H9 (cell line): ENCODE measurements around the gene CALM1. TPM values are rescaled to one million over a fixed set of nuclear protein-coding genes. Genes with fewer than 3 reads are reported as not detected.

Experiments used
- DNase-seq: peaks from one replicate; pipeline ENCODE4 v3.0.0-alpha.2; 2017
- H2AFZ ChIP-seq: one replicate; pipeline ENCODE4 v1.6.1; 2013; ENCODE audit warnings: mild to moderate bottlenecking, low read length, control low read depth, moderate library complexity
- H2AK5ac ChIP-seq: 2 replicates; pipeline ENCODE4 v1.6.1; 2013; ENCODE audit warnings: low read length, control low read depth, mixed read lengths; ENCODE audit not compliant: insufficient read length
- H2BK120ac ChIP-seq: one replicate; pipeline ENCODE4 v1.6.1; 2013; ENCODE audit warnings: low read depth, mild to moderate bottlenecking, low read length, control low read depth, inconsistent platforms; ENCODE audit not compliant: poor library complexity, severe bottlenecking
- H2BK12ac ChIP-seq: 2 replicates; pipeline ENCODE4 v1.6.1; 2013; ENCODE audit warnings: low read length, control low read depth, mixed read lengths, low read depth; ENCODE audit not compliant: insufficient read length
- H2BK15ac ChIP-seq: 2 replicates; pipeline ENCODE4 v1.6.1; 2013; ENCODE audit warnings: low read depth, low read length, control low read depth
- H2BK20ac ChIP-seq: one replicate; pipeline ENCODE4 v1.6.1; 2013; ENCODE audit warnings: low read depth, mild to moderate bottlenecking, low read length, control low read depth, inconsistent platforms; ENCODE audit not compliant: poor library complexity, severe bottlenecking
- H2BK5ac ChIP-seq: 2 replicates; pipeline ENCODE4 v1.6.1; 2013; ENCODE audit warnings: low read length, control low read depth, mixed read lengths; ENCODE audit not compliant: insufficient read length
- H3K14ac ChIP-seq: 2 replicates; pipeline ENCODE4 v1.6.1; 2013; ENCODE audit warnings: low read length, control low read depth; ENCODE audit not compliant: insufficient read depth
- H3K18ac ChIP-seq: 2 replicates; pipeline ENCODE4 v1.6.1; 2013; ENCODE audit warnings: low read depth, mild to moderate bottlenecking, mixed read lengths, low read length, control low read depth; ENCODE audit not compliant: insufficient read length
- H3K23ac ChIP-seq: 2 replicates; pipeline ENCODE4 v1.6.1; 2013; ENCODE audit warnings: low read length, control low read depth, mixed read lengths, low read depth; ENCODE audit not compliant: insufficient read length
- H3K23me2 ChIP-seq: 2 replicates; pipeline ENCODE4 v1.6.1; 2013; ENCODE audit warnings: low read depth, mild to moderate bottlenecking, mixed read lengths, low read length, control low read depth; ENCODE audit not compliant: insufficient read length, poor library complexity, severe bottlenecking
- H3K27ac ChIP-seq: 2 replicates; pipeline ENCODE4 v1.5.1; 2013; ENCODE audit warnings: low read length, control low read depth, mixed read lengths, low read depth; ENCODE audit not compliant: insufficient read length
- H3K27me3 ChIP-seq: 2 replicates; pipeline ENCODE4 v1.6.1; 2013; ENCODE audit warnings: low read length, control low read depth, inconsistent platforms; ENCODE audit not compliant: insufficient read depth
- H3K4ac ChIP-seq: 2 replicates; pipeline ENCODE4 v1.6.1; 2013; ENCODE audit warnings: low read depth, mild to moderate bottlenecking, control low read depth, inconsistent platforms, low read length, moderate library complexity
- H3K4me1 ChIP-seq: 2 replicates; pipeline ENCODE4 v1.6.1; 2013; ENCODE audit warnings: low read length, control low read depth, inconsistent platforms; ENCODE audit not compliant: insufficient read depth
- H3K4me2 ChIP-seq: 2 replicates; pipeline ENCODE4 v1.6.1; 2013; ENCODE audit warnings: low read length, control low read depth, mixed read lengths; ENCODE audit not compliant: insufficient read length, insufficient read depth
- H3K56ac ChIP-seq: 2 replicates; pipeline ENCODE4 v1.6.1; 2013; ENCODE audit warnings: low read depth, mild to moderate bottlenecking, mixed read lengths, low read length, control low read depth; ENCODE audit not compliant: insufficient read length
- H3K79me1 ChIP-seq: 2 replicates; pipeline ENCODE4 v1.6.1; 2013; ENCODE audit warnings: low read depth, mild to moderate bottlenecking, moderate library complexity, low read length, control low read depth, inconsistent platforms; ENCODE audit not compliant: insufficient read depth, poor library complexity, severe bottlenecking
- H3K79me2 ChIP-seq: 2 replicates; pipeline ENCODE4 v1.6.1; 2013; ENCODE audit warnings: low read length, control low read depth, inconsistent platforms; ENCODE audit not compliant: insufficient read depth
- H3K9ac ChIP-seq: 2 replicates; pipeline ENCODE4 v1.6.1; 2013; ENCODE audit warnings: low read length, control low read depth, mixed read lengths; ENCODE audit not compliant: insufficient read length; ENCODE audit errors: extremely low read depth
- H3K9me3 ChIP-seq: one replicate; pipeline ENCODE4 v1.6.1; 2013; ENCODE audit warnings: low read depth, low read length, inconsistent platforms; ENCODE audit not compliant: control insufficient read depth
- H3T11ph ChIP-seq: one replicate; pipeline ENCODE4 v1.6.1; 2013; ENCODE audit warnings: mild to moderate bottlenecking, low read length, control low read depth, inconsistent platforms
- H4K20me1 ChIP-seq: one replicate; pipeline ENCODE4 v1.6.1; 2013; ENCODE audit not compliant: control insufficient read depth, insufficient read length, insufficient read depth
- H4K5ac ChIP-seq: 2 replicates; pipeline ENCODE4 v1.6.1; 2013; ENCODE audit warnings: low read depth, mild to moderate bottlenecking, mixed read lengths, low read length, control low read depth; ENCODE audit not compliant: insufficient read length
- H4K8ac ChIP-seq: replicated peaks from 2 replicates; pipeline ENCODE4 v1.6.1; 2013; ENCODE audit warnings: low read length, control low read depth, mixed read lengths, low read depth; ENCODE audit not compliant: insufficient read length
- H4K91ac ChIP-seq: 2 replicates; pipeline ENCODE4 v1.6.1; 2013; ENCODE audit warnings: low read depth, mild to moderate bottlenecking, moderate library complexity, mixed read lengths, low read length, control low read depth; ENCODE audit not compliant: insufficient read length
- H3K27ac Mint-ChIP-seq, 3 experiments: 2 replicates in 2 of 3; 3 replicates in 1 of 3; pipeline ENCODE4 v1.8.0; 2020 to 2021; ENCODE audit warnings: mixed read lengths in 3 of 3, mild to moderate bottlenecking in 1 of 3, moderate library complexity in 1 of 3
- H3K27me3 Mint-ChIP-seq: 2 replicates; pipeline ENCODE4 v1.8.0; 2021; ENCODE audit warnings: low read depth, mild to moderate bottlenecking, moderate library complexity, mixed read lengths
- H3K36me3 Mint-ChIP-seq, 3 experiments: 2 replicates in 2 of 3; 3 replicates in 1 of 3; pipeline ENCODE4 v1.8.0; 2020 to 2021; ENCODE audit warnings: low read depth in 3 of 3, mixed read lengths in 3 of 3; ENCODE audit not compliant: insufficient read depth in 1 of 3
- H3K4me1 Mint-ChIP-seq, 2 experiments: 2 replicates each; pipeline ENCODE4 v1.8.0; 2020; ENCODE audit warnings: mixed read lengths in 2 of 2
- H3K4me3 Mint-ChIP-seq, 2 experiments: 2 replicates in 1 of 2; 3 replicates in 1 of 2; pipeline ENCODE4 v1.8.0; 2020 to 2021; ENCODE audit warnings: mild to moderate bottlenecking in 2 of 2, mixed read lengths in 2 of 2, moderate library complexity in 1 of 2
- H3K9me3 Mint-ChIP-seq, 2 experiments: 2 replicates in 1 of 2; 3 replicates in 1 of 2; pipeline ENCODE4 v1.8.0; 2020; ENCODE audit warnings: mild to moderate bottlenecking in 2 of 2, mixed read lengths in 2 of 2, moderate library complexity in 1 of 2
- CTCF ChIP-seq: fragments of 200-600 bp; sonication (generic); conservative IDR thresholded peaks from 3 replicates; pipeline ENCODE4 v1.8.0; 2021; ENCODE audit warnings: antibody characterized with exemption, mild to moderate bottlenecking
- WGBS: extraction: QIAGEN DNeasy Blood & Tissue Kit; methylation state at CpG from one replicate; pipeline ENCODE4 v1.1.7; 2013; ENCODE audit warnings: missing lambda C conversion rate, low lambda C conversion rate, mixed read lengths; ENCODE audit not compliant: insufficient read length; ENCODE audit errors: extremely low coverage; 5-methylcytosine and 5-hydroxymethylcytosine counted together
- total RNA-seq: library from RNA; stranded (reverse); gene quantifications from 2 replicates; pipeline ENCODE4 v1.2.1, GENCODE V29; 2021

The CALM1 gene
- total RNA-seq, 1 experiment from 2014 or later, result 354 TPM

- Histone ChIP-seq H4K8ac (no peak overlapping the region), H3K4me2 (no peak overlapping the region), H2BK5ac (no peak overlapping the region), H4K20me1 (no peaks in the 10 kb centered on the region), H2BK12ac (no peak overlapping the region), H3K4ac (no peak overlapping the region), H3K79me2 (no peaks in the 10 kb centered on the region), H3T11ph (no peak overlapping the region), H4K5ac (no peak overlapping the region), H3K27ac (no peak overlapping the region), H2AK5ac (no peak overlapping the region), H3K14ac (no peak overlapping the region), H2BK20ac (no peak overlapping the region), H3K9ac (no peak overlapping the region), H3K27me3 (no peaks in the 10 kb centered on the region), H2BK120ac (no peak overlapping the region), H2BK15ac (no peak overlapping the region), H3K4me1 (no peaks in the 10 kb centered on the region), H3K18ac (no peak overlapping the region), H2AFZ (no peak overlapping the region), H3K56ac (no peak overlapping the region), H4K91ac (no peak overlapping the region), H3K9me3 (no peaks in the 10 kb centered on the region), H3K23ac (no peak overlapping the region), H3K23me2 (no peaks in the 10 kb centered on the region), H3K79me1 (no peaks in the 10 kb centered on the region)
- DNase-seq, result no peak
- no CpG with 5 or more reads among the region's 2 CpGs for WGBS
- Mint-ChIP-seq H3K27ac (no peak overlapping the region), H3K4me3 (no peak overlapping the region), H3K4me1 (peaks cover 0 to 6% of the 10 kb centered on the region in 2 experiments; a peak in 2 of 4 replicates), H3K9me3 (peaks cover 0 to 2% of the 10 kb centered on the region in 2 experiments; a peak in 1 of 5 replicates), H3K36me3 (peaks cover 0 to 3% (median 0%) of the 10 kb centered on the region in 3 experiments; a peak in 2 of 7 replicates), H3K27me3 (no peaks in the 10 kb centered on the region)
- TF ChIP-seq CTCF, result no peak
Measured at GRCh38 chr14:90412058-90412457, 15.2 kb downstream of the CALM1 start.
